Activated CD4-positive, alpha-beta memory T cell treated with anti-CD3 and anti-CD28 coated beads, Interleukin-2, amount 10 ng/mL, durations not matched to agents 7 days and 5 days (primary cell): Measurements from ENCODE around the gene WFDC13. TPM values are rescaled to one million over a fixed set of nuclear protein-coding genes. Genes with fewer than 3 reads are reported as not detected.

Experiments used
- CTCF ChIA-PET: fragments of 350-600 bp; sonication (Branson Sonifier 250); formaldehyde crosslinking; loops from one replicate; lab custom pipeline; 2021; ENCODE audit warnings: antibody characterized with exemption, inconsistent platforms; lab: Charles Lee
- POLR2A ChIA-PET: fragments of 350-600 bp; sonication (Branson Sonifier 250); formaldehyde crosslinking; loops from one replicate; lab custom pipeline; 2021; ENCODE audit warnings: antibody characterized with exemption; lab: Charles Lee
- DNase-seq: peaks from one replicate; pipeline ENCODE4 v3.0.0-alpha.2; 2020
- H3K27ac Mint-ChIP-seq: one replicate; pipeline ENCODE4 v1.8.0; 2021; ENCODE audit warnings: mild to moderate bottlenecking, mixed read lengths
- H3K27me3 Mint-ChIP-seq: one replicate; pipeline ENCODE4 v1.8.0; 2021; ENCODE audit warnings: mixed read lengths
- H3K36me3 Mint-ChIP-seq: one replicate; pipeline ENCODE4 v1.8.0; 2021; ENCODE audit warnings: low read depth, mixed read lengths
- H3K4me1 Mint-ChIP-seq: one replicate; pipeline ENCODE4 v1.8.0; 2021; ENCODE audit warnings: mixed read lengths
- H3K4me3 Mint-ChIP-seq: one replicate; pipeline ENCODE4 v1.8.0; 2021; ENCODE audit warnings: mild to moderate bottlenecking, mixed read lengths
- H3K9me3 Mint-ChIP-seq: one replicate; pipeline ENCODE4 v1.8.0; 2021; ENCODE audit warnings: mixed read lengths
- total RNA-seq, 2 experiments: library from RNA; stranded (reverse); gene quantifications; one replicate each; pipeline ENCODE4 v1.2.3, GENCODE V29; 2021

WFDC13 gene
- total RNA-seq, 2 experiments from 2014 or later = not detected

DNA sequence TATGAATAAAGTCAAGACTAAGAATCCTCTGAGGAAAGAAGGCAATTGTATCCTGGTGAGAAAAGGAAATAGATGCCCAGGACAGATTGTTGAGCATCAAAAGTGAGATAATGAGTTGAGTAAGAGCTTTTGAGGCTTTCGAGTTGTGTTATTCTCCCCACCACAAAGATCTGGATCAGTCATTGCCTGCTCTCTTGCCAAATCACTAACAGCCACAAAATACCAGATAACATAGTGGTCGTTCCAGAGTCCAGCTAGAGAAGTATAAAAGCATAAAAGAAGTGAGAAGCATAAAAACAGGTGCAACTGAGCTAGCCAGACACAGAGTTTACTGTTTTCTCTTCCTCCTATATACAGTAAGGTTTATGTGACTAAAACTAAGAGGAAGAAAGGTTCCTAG is 25.2 kb downstream of the WFDC13 start:
- Mint-ChIP-seq H3K4me1 (peaks cover 2% of the 10 kb centered on the region), H3K4me3 (no peak overlapping the region), H3K27ac (no peak overlapping the region), H3K27me3 (peaks cover 43% of the 10 kb centered on the region), H3K36me3 (no peaks in the 10 kb centered on the region), H3K9me3 (peaks cover 5% of the 10 kb centered on the region)
- ChIA-PET POLR2A (no interaction called here), CTCF (no interaction called here)
- DNase-seq = no peak

DNA sequence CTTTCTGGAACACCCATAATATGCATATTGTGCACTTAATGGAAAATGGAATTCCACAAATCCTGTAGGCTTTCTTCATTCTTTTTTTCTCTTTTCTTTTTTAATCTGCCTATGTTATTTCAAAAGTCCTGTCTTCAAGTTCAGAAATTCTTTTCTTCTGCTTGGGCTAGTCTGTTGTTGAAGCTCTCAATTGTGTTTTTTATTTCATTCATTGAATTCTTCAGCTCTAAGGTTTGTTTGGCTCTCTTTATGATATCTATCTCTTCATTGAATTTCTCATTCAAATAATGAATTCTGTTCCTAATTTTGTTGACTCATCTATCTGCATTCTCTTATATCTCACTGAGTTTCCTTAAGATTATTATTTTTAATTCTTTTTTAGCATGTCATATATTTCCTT is 30.4 kb downstream of the WFDC13 start:
- Mint-ChIP-seq H3K36me3 (no peaks in the 10 kb centered on the region), H3K27me3 (peaks cover 31% of the 10 kb centered on the region), H3K9me3 (peaks cover 12% of the 10 kb centered on the region), H3K27ac (no peak overlapping the region), H3K4me1 (no peaks in the 10 kb centered on the region), H3K4me3 (no peak overlapping the region)
- CTCF ChIA-PET = interaction anchor here (0.7 kb wide), 1 partner anchor 439 kb away, joined by 3 read pairs; no protein-coding TSS in a partner anchor
- POLR2A ChIA-PET = interaction anchor here (0.7 kb wide), 1 partner anchor 18 kb away, joined by 3 read pairs; no protein-coding TSS in a partner anchor
- DNase-seq = no peak

DNA sequence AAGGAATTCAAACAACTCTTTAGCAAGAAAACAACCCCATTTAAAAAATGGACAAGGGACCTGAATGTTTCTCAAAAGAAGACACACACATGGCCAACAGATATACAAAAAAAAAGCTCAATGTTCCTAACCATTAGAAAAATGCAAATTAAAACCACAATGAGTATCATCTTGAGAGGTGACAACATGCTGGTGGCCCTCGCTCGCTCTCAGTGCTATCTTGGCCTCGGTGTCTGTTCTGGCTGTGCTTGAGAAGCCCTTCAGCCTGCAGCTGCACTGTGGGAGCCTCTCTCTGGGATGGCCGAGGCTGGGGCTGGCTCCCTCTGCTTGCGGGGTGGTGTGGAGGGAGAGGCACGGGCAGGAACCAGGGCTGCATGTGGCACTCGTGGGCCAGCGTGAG is 33.7 kb downstream of the WFDC13 start:
- ChIA-PET POLR2A (no interaction called here), CTCF (no interaction called here)
- no peaks in the 10 kb centered on the region for H3K4me1 Mint-ChIP-seq
- H3K4me3 Mint-ChIP-seq = no peak overlapping the region
- H3K9me3 Mint-ChIP-seq = peaks cover 12% of the 10 kb centered on the region
- no peak overlapping the region for H3K27ac Mint-ChIP-seq
- H3K27me3 Mint-ChIP-seq = peaks cover 25% of the 10 kb centered on the region
- DNase-seq = no peak
- H3K36me3 Mint-ChIP-seq = no peaks in the 10 kb centered on the region

DNA sequence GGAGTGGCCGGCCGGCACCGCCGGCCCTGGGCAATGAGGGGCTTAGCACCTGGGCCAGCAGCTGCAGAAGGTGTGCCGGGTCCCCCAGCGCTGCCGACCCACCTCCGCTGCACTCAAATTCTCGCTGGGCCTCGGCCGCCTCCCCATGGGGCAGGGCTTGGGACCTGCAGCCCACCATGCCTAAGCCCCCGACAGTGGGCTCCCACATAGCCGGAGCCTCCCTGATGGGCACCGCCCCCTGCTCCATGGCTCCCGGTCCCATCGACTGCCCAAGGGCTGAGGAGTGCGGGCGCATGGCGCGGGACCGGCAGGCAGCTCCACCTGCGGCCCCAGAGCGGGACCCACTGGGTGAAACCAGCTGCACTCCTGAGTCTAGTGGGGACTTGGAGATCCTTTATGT is 34.1 kb downstream of the WFDC13 start:
- Mint-ChIP-seq H3K27ac (no peak overlapping the region), H3K9me3 (peaks cover 10% of the 10 kb centered on the region), H3K4me3 (no peak overlapping the region), H3K27me3 (peaks cover 23% of the 10 kb centered on the region), H3K4me1 (no peaks in the 10 kb centered on the region), H3K36me3 (no peaks in the 10 kb centered on the region)
- CTCF ChIA-PET = no interaction called here
- no peak for DNase-seq
- POLR2A ChIA-PET = no interaction called here

DNA sequence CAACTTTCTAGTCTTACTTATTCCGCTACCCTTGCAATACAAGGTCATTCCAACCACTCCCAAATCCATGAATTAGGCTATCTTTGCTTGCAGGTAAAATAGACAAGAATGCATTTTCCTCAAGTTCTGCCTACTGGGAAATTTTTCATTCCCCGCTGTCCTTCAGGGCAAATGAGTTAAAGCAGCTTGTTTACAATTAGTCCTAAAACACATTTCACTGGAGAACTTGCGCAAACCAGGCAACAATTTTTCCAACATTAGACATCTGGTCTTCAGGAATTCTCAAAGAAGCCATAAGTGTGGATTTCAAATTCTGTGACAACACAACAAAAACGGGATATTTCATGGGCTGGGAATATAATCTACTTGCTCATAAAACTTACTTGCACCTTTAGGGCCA is 40.8 kb downstream of the WFDC13 start:
- POLR2A ChIA-PET = no interaction called here
- no peak for DNase-seq

DNA sequence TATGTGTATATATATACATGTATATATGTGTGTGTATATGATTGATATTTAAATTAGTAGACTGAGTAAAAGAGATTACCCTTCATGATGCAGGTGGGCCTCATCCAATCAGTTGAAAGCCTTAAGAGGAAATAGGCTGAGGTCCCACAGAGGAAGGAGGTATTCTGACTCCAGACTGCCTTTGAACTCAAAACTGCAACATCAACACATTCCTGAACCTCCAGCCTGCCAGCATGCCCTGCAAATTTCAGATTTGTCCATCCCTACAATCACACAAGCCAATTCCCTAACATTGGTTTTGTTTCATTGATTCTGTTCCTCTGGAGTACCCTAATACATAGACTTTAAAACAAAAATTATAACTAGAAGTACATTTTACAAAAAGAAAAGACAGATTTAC is 43.2 kb downstream of the WFDC13 start:
- no peak overlapping the region for H3K27ac Mint-ChIP-seq
- H3K9me3 Mint-ChIP-seq = no peaks in the 10 kb centered on the region
- no peak overlapping the region for H3K4me3 Mint-ChIP-seq
- ChIA-PET POLR2A (no interaction called here), CTCF (no interaction called here)
- no peaks in the 10 kb centered on the region for H3K36me3 Mint-ChIP-seq
- H3K27me3 Mint-ChIP-seq = peaks cover 30% of the 10 kb centered on the region
- H3K4me1 Mint-ChIP-seq = no peaks in the 10 kb centered on the region
- no peak for DNase-seq

More for the DNA sequence above, 40.8 kb downstream of the WFDC13 start:
- Mint-ChIP-seq H3K27ac (no peak overlapping the region), H3K27me3 (peaks cover 14% of the 10 kb centered on the region), H3K4me3 (no peak overlapping the region), H3K9me3 (no peaks in the 10 kb centered on the region), H3K36me3 (no peaks in the 10 kb centered on the region), H3K4me1 (no peaks in the 10 kb centered on the region)
- CTCF ChIA-PET = no interaction called here

DNA sequence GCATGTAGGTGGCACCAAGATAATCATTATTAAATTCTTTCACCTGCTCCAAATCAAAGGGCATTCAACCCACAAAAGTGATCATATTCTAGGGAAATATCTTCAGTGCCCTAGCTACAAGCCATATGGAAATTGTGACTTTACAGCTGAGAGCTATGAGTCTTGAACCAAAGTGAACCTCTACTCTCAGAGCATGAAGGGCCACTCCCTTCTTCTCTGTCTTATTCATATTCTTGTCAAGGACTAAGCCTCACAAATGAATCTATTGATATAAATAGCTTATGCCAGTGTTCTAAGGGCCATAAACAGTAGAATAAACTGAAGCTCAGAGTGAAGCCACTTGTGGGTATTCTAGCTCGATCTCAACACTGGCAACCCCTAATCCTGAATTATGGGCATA is 49.9 kb downstream of the WFDC13 start:
- ChIA-PET CTCF (interaction anchor here (0.9 to 2.1 kb wide), 2 partner anchors 19 to 36 kb away, joined by 3 to 8 read pairs; no protein-coding TSS in a partner anchor), POLR2A (no interaction called here)
- Mint-ChIP-seq H3K27me3 (peaks cover 37% of the 10 kb centered on the region), H3K4me1 (peaks cover 6% of the 10 kb centered on the region), H3K27ac (no peak overlapping the region), H3K4me3 (no peak overlapping the region), H3K9me3 (no peaks in the 10 kb centered on the region), H3K36me3 (no peaks in the 10 kb centered on the region)
- no peak for DNase-seq

DNA sequence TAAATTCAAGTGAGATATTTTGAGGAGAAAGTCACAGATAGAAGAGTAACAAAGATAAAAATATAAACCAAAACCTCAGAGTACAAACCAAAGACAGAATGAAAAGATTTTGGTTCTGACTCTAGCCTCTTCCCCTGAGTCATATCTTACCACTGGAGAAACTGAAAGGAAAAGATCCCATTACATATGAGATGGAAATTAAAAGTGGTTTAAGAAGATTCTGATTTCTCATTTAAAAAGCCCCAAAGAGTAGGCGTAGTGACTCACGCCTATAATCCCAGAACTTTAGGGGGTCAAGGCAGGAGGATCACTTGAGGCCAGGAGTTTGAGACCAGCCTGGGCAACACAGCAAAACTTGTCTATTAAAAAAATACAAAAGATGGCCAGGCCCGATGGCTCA is 50.9 kb downstream of the WFDC13 start:
- Mint-ChIP-seq H3K36me3 (no peaks in the 10 kb centered on the region), H3K4me3 (no peak overlapping the region), H3K27me3 (peaks cover 33% of the 10 kb centered on the region), H3K9me3 (no peaks in the 10 kb centered on the region), H3K27ac (no peak overlapping the region), H3K4me1 (peaks cover 6% of the 10 kb centered on the region)
- no peak for DNase-seq
- ChIA-PET CTCF (no interaction called here), POLR2A (no interaction called here)

DNA sequence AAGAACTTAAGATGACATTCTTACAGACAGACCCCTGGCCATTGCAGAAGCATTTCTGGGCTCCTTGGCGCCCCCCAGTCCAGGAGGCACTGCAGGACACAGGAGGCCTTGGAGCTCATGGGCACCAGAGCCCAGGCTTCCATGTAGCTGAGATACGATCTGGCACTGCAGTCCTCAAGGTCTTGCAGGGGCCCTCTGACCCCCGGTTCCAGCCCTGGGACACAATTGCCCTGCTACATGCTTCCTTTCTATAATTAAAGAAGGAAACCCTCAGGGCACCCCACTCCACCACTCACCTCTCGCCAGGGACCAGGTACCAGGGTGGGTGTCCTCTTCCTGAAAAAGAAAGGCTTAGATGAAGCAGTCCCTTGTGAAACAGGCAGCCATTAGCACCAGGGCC is 56.3 kb downstream of the WFDC13 start:
- no peaks in the 10 kb centered on the region for H3K9me3 Mint-ChIP-seq
- H3K4me1 Mint-ChIP-seq = no peaks in the 10 kb centered on the region
- H3K4me3 Mint-ChIP-seq = no peak overlapping the region
- H3K27ac Mint-ChIP-seq = no peak overlapping the region
- H3K36me3 Mint-ChIP-seq = no peaks in the 10 kb centered on the region
- CTCF ChIA-PET = no interaction called here
- POLR2A ChIA-PET = no interaction called here
- peaks cover 15% of the 10 kb centered on the region for H3K27me3 Mint-ChIP-seq
- no peak for DNase-seq

Other genes with a start within 250 kb of the WFDC13 start
- gene WFDC2, start 232.3 kb upstream of the WFDC13 start, total RNA-seq = not detected
- not detected for gene SPINT3, start 186.4 kb upstream of the WFDC13 start, total RNA-seq
- not detected for gene WFDC6, start 162.6 kb upstream of the WFDC13 start, total RNA-seq
- not detected for gene EPPIN, start 154.6 kb upstream of the WFDC13 start, total RNA-seq
- not detected for gene WFDC8, start 122.8 kb upstream of the WFDC13 start, total RNA-seq
- not detected for gene WFDC10A, start 72.3 kb upstream of the WFDC13 start, total RNA-seq
- not detected for gene WFDC9, start 70.8 kb upstream of the WFDC13 start, total RNA-seq
- gene WFDC11, start 31.8 kb upstream of the WFDC13 start, total RNA-seq = not detected
- not detected for gene WFDC10B, start 3.0 kb downstream of the WFDC13 start, total RNA-seq
- gene SPINT4, start 20.3 kb downstream of the WFDC13 start, total RNA-seq = not detected
- gene WFDC3, start 89.8 kb downstream of the WFDC13 start, total RNA-seq = not detected
- gene DNTTIP1, start 89.9 kb downstream of the WFDC13 start, total RNA-seq = 10 to 100 TPM; 29.0 to 34.7 TPM
- gene UBE2C, start 110.6 kb downstream of the WFDC13 start, total RNA-seq = 100 to 1,000 TPM; 170 to 184 TPM
- not detected for gene TNNC2, start 125.3 kb downstream of the WFDC13 start, total RNA-seq
- 1 to 10 TPM in 1 of 2 experiments, under 1 TPM in 1; 0.91 to 1.6 TPM for gene SNX21, start 131.8 kb downstream of the WFDC13 start, total RNA-seq
- 10 to 100 TPM; 36.0 to 36.5 TPM for gene ACOT8, start 155.4 kb downstream of the WFDC13 start, total RNA-seq
- gene ZSWIM3, start 155.6 kb downstream of the WFDC13 start, total RNA-seq = 1 to 10 TPM; 5.5 to 5.7 TPM
- gene ZSWIM1, start 179.2 kb downstream of the WFDC13 start, total RNA-seq = 1 to 10 TPM; 2.7 to 2.9 TPM
- gene SPATA25, start 185.6 kb downstream of the WFDC13 start, total RNA-seq = under 1 TPM; 0.30 to 0.88 TPM
- 1 to 10 TPM; 1.0 to 1.6 TPM for gene NEURL2, start 189.2 kb downstream of the WFDC13 start, total RNA-seq
- gene CTSA, start 189.3 kb downstream of the WFDC13 start, total RNA-seq = 10 to 100 TPM; 64.3 to 64.6 TPM
- 1 to 10 TPM; 2.8 to 3.1 TPM for gene PLTP, start 210.1 kb downstream of the WFDC13 start, total RNA-seq
- 10 to 100 TPM; 44.2 to 45.7 TPM for gene PCIF1, start 232.6 kb downstream of the WFDC13 start, total RNA-seq